Activated CD4-positive, alpha-beta T cell treated with anti-CD3 and anti-CD28 coated beads, Interleukin-2, Interleukin-4, amounts not matched to agents 100 ng/mL and 50 ng/mL, durations not matched to agents 16 hours and 8 hours (primary cell): Measurements from ENCODE around the gene FOXL3.

Source experiments
- DNase-seq: peaks from one replicate; pipeline ENCODE4 v3.0.0-alpha.2; 2020; ENCODE audit warnings: low spot score

The FOXL3 gene

DNA sequence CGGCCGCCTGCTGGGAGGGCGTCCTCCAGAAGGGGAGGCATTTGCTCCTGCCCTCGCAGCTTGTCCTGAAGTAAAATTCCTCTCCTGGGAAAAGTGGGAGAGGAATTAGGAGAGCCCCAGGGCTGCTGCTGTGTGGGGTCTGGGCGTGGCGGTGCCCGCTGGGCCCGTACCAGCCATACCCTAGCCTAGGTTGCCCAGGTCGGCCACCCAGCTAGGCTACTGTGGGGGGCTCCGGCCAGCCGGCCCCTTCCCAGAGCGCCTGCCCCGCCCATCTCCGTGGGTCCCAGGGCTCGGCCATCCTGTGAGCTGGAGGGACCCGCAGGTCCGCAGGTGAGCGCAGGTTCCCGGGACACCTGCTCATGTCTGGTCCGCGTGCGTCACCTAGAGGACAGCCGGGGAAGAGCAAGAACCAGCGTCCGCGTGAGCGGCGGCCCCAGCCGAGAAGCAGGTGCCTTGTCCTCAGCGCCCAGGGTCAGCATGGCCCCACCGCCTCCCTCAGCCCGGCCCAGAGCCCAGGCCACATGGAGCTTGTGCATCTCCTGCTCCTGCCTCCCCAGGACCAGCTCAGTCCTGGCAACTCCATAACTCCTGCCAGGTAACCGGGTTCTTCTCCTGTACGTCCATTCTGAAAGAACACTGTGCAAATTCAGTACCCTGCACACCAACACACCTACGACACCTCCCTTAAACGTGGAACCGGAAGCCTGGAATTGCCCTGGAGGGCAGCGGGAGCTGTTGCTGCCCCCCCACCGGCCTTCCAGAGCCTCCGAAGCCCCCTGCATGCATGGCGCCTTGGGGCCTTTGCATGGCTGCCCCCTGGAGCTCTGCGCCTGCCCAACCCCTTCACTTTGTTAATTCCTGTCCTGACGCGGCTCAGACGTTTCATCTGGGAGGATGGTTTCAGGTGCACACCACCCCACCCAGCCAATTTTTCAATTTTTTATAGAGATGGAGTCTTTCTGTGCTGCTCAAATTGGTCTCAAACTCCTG, 22.8 kb upstream of the FOXL3 start:
- no peak for DNase-seq

GRCh38 chr7:268991-269390, 21.0 kb upstream of the FOXL3 start:
- no peak for DNase-seq

DNA sequence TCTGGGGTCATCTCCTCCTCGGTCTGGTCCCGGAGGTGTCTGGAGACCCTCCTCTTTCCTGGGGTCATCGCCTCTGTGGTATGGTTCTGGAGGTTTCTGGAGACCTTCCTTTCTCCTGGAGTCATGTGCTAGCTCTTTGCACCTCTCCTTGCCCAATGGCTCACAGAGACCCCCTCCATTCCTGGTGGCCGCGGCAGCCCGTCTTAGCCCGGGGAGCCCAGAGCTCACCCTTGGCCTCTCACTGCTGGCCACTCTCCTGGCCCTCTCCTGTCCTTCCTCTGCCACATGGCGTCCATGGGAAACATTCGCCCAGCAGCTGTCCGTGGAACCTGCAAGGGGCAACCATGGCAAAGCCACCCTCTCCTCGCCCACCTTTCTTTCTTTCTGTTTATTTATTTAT, 20.2 kb upstream of the FOXL3 start:
- no peak for DNase-seq

DNA sequence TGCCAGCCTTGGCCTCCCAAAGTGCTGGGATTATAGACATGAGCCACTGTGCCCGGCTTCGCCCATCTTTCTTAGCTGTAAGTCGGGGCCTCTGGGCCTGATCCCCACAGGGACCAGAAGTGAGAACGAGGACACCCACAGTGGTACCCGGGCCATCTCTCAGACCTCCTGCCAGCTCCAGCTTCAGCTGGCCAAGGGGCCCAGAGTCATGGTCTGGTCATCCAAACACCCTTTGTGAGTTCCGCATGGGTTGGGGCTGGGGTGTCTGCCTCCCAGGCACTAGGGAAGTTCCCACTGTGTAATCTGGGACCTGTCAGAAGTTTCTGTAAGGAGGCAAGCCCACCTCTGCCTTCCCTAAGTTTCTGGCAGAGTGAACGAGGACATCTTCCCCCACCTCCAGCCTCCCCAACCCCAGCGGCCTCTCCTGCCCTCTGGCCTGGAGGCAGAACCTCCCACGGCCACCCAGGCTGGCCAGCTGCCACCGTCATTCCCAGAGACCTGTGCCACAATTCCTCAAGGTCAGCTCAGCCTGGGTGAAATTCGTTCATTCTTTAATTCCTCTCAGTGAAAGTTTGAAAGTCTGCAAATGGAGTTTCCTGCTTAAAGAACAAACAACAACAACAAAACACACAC, 19.5 kb upstream of the FOXL3 start:
- no peak for DNase-seq

DNA sequence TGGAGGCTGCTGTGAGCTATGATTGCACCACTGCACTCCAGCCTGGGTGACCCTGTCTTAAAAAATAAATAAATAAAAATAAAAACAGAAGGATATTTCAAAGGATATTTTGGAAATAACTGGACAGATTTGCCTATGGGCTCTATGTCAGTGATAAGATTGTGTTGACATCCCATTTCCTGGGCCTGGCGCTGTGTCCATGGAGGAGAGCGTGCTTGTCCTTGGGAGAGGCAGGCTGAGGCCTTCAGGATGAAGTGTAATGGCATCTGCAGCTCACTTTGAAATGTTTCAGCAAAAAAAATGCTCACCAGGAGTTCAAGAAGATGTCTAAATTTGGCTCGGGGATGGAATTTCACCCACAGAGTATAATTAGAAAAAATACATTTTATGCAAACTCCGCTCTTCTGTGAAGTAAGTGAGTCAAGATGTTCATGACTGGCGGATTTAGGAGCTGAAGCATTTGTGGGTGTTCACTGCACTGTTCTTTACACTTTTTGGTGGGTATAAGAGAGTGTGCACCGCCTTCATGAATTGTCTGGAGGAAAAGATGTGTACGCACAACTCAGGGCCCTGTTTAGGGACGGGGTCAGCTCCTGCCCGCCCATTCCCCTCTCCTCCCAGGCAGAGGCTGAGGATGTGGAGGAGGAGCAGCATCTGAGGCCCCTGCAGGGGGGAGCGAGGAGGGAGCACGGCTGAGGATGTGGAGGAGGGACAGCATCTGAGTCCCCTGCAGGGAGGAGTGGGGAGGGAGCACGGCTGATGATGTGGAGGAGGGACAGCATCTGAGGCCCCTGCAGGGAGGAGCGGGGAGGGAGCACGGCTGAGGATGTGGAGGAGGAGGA, 18.5 kb upstream of the FOXL3 start:
- DNase-seq: no peak

DNA sequence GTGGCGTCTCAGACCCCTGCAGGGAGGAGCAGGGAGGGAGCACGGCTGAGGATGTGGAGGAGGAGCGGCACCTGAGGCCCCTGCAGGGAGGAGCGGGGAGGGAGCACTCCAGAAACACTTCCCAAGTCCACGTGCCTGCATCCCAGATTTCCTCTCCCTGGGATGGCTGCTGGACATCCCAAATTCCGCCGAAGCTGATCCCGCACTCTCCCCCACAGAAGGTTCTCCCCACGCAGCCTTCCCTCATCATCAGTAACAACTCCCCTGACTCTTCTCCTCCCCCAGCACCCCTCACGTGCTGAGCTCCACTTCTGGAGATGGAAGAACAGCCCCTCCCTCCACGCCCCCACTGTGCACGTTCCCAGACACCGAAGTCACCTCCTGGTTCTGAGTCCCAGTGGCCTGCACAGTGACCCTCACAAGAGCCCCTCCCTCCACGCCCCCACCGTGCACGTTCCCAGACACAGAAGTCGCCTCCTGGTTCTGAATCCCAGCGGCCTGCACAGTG, 17.8 kb upstream of the FOXL3 start:
- no peak for DNase-seq

DNA sequence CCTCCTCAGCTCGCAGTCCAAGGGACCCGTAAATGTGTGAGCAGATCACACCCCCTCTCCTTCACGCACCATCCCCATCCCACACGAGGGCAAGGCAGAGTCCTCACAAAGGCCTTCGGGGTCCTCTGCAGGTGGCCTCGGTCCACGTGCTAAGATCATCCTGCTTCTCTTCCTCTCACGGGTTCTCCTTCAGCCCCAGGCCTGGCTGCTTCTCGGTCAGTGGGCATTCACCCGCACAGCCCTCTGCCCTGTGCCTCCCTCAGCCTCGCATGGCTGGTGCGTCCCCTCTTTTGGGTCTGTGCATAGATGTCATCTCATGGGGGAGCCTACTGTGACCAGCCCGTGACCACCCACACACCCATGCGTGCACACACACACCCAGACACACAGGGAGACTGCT, 17.3 kb upstream of the FOXL3 start:
- DNase-seq: no peak

DNA sequence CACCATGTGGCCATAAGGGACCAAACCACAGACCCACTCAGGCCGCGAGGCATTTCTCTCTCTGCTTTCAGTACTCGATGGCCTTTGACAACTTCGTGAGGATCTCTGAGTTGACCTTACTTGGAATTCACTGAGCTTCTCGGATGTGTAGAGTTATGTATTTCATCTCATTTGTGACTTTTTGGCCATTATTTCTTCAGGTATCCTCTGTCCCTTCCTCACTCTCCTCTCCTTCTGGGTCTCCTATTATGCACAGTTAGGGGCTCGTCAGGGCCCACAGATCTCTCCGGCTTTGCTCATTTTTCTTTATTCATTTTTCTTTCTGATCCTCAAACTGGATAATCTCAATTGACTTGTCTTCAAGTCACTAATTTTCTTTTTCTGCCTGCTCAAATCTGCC, 16.6 kb upstream of the FOXL3 start:
- DNase-seq: no peak

- DNase-seq: no peak
These were observed 15.7 kb upstream of the FOXL3 start for GRCh38 chr7:274266-274665.

DNA sequence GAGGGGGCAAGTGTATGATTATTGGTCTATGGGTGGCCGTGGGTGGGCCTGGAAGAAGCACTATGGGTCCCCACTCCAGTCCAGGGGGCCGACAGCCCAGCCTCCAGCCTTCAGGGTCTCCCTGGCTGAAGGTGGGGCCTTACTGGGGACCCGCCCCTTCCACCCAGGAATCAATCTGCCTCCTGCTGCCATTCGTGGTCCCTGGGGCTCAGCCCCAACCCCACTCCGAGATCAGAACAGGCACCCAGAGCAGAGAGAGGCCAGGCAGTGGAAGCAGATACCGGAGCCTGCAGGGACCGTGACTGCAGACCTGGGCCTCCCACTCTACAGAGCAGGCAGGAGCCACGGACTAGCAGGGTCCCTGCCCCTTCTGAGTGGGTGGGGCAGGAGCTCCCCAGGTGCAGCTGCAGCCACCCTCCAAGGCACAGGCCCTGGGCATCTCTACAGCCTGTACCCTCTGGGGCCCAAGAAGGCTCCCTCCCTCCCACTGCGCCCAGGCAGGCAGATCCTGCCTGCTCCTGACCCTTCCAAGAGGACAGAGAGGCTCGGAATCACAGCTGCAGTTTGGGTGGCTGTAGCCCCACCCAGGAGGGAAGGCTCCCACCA, 13.6 kb upstream of the FOXL3 start:
- DNase-seq: no peak

GRCh38 chr7:277228-277627, 12.7 kb upstream of the FOXL3 start:
- no peak for DNase-seq

DNA sequence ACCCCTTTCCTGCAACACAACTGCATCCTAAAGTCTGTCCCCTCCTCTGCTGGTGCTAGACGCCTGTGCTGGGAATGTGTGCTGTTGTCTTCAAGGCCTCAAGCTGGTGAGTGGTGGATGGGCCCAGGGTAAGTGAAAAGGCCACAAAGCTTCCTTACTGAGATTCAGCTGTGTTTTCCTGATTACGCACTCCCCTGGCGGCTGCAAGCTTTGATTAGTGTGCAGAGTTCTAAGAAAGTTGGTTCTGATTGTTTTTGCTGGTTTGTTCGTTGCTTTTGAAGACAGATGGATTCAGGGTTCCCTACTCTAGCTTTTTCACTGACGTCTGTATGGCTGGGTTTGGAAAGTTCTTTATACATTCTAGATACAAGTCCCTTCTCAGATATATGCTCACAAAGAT, 11.9 kb upstream of the FOXL3 start:
- DNase-seq: no peak

GRCh38 chr7:279821-280220, 10.1 kb upstream of the FOXL3 start:
- no peak for DNase-seq

- DNase-seq: no peak
These were observed 9.5 kb upstream of the FOXL3 start for GRCh38 chr7:280461-280860.

- DNase-seq: no peak
These were observed 8.3 kb upstream of the FOXL3 start for GRCh38 chr7:281637-282036.

GRCh38 chr7:282621-283020, 7.3 kb upstream of the FOXL3 start:
- no peak for DNase-seq

- no peak for DNase-seq
These were observed 4.9 kb upstream of the FOXL3 start for GRCh38 chr7:284762-285722.

- DNase-seq: no peak
These were observed 4.2 kb upstream of the FOXL3 start for GRCh38 chr7:285731-286130.

- DNase-seq: no peak
These were observed 3.7 kb upstream of the FOXL3 start for GRCh38 chr7:286266-286665.

DNA sequence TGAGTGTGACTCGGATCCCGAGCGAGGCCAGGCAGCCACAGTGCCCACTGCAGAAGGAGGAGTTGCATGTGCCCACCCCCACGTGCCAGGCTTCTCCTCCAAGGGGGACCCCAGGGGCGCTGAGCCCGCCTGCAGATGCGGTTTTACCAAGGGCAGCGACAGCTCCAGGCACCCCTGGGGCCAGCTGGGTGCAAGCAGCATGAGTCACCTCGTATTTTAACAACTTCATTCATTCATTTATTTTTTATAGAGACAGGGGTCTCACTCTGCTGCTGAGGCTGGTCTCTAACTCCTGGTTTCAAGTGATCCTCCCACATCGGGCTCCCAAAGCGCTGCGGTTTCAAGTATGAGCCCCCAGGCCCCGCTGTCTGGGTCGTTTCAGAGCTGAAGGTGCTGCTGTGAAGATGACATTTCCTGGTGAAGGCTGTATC, 1.3 kb upstream of the FOXL3 start:
- no peak for DNase-seq
